Hematopoietic multipotent progenitor cell treated with erythropoietin and hydrocortisone succinate and interleukin-3 and kit ligand, for 17 days (in vitro differentiated cells): Measurements from ENCODE around the gene PIK3R6.
A peak's percentile ranks its signal among the peaks of the same experiment; 100 is the strongest.

ENCODE experiments used
- DNase-seq: peaks from one replicate; pipeline ENCODE4 v3.0.0-alpha.2; 2015; ENCODE audit warnings: low spot score

PIK3R6 gene

DNA sequence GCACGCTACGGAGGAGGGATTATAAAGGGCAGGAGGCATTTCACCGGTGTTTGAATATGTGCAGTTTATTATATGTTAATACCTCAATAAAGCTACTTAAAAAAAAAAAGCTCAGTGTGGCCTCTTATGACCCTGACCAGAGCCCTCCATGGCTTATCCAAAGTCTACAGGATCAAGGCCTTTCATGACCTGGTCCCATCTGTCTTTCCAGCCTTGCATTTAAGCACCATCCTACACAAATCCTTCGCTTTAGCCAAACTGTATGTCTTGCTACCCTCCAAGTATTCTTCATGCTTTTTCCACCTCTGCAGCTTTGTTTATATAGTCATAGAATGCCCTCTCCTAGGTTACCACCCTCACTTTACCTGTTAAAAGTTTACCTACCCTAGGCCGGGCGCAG, 74.8 kb downstream of the PIK3R6 start:
- DNase-seq, result no peak

DNA sequence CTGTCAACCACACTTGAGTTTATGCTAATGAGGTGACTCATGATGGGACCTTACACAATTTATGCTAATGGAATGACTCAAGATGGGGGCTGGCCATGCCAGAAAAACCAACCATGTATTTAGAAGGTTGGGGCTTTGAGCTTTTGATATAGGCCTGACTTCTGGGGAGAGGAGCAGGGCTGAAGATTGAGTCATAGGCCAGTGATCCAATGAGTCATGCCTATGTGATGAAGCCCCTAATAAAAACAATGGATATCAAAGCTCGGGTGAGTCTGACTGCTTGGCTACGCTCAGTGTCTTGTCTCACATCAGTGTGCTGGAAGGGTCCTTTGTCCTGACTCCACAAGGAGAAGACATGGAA, 75.6 kb downstream of the PIK3R6 start:
- no peak for DNase-seq

DNA sequence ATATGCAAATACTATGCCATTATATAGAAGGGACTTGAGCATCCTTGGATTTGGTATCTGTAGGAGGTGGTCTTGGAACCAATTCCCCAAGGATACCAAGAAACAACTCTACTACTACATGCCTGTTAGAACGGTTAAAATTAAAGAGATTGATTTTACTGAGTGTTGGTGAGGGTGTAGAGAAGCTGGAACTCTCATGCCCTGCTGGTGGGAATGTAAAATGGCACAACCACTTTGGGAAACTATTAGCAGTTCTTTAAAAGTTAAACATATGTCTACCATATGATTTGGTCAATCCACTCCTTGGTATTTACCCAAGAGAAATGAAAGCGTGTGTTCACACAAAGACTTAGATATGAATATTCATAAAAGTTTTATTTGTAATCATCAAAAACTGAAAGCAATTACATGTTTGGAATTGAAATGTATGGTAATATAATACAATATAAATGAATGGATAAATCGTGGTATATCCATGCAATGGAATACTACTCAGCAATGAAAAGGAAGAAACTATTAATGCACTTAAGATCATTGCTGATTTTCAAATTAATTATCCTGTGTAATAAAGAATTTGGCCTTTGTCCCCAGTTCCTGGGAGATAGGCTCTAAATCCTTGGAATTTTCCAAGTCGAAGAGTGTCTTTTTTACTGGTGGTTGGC, 76.1 kb downstream of the PIK3R6 start:
- no peak for DNase-seq

DNA sequence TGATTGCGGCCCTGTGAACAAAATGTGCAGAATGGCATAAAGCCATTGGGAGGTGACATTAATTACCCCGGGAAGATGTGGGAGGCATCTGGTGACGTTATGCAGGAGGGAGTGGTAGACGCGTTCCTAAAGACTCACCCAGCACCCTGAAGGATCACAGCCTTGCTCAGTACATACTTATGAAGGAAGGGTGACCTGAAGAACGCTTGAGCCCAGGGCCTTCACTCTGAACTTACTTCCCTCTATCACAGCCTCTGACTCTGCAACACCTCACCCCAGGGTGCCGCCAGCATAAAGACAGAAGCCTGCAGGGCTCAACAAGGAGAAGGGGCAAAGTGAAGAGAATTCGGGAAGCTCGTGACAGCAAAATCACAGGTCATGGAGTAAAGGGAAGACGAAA, 77.7 kb downstream of the PIK3R6 start:
- no peak for DNase-seq

DNA sequence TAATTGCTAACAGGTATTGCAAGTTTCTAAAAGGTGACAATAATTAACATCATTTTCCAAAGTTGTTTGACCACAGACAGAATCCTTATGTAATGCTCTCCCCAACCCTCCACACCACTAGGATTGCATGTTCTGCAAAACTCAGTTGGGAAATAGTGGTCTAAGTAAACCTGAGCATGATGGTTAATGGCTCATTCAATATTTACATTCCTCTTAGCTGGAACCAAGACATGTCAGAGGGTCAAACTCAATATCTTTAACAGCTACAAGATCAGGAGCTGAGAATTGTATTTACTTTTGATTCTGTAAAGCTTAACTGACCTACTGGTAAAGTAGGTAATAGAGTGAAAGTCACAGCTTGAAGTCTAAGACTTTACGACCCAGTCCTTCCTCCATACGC, 78.5 kb downstream of the PIK3R6 start:
- no peak for DNase-seq

DNA sequence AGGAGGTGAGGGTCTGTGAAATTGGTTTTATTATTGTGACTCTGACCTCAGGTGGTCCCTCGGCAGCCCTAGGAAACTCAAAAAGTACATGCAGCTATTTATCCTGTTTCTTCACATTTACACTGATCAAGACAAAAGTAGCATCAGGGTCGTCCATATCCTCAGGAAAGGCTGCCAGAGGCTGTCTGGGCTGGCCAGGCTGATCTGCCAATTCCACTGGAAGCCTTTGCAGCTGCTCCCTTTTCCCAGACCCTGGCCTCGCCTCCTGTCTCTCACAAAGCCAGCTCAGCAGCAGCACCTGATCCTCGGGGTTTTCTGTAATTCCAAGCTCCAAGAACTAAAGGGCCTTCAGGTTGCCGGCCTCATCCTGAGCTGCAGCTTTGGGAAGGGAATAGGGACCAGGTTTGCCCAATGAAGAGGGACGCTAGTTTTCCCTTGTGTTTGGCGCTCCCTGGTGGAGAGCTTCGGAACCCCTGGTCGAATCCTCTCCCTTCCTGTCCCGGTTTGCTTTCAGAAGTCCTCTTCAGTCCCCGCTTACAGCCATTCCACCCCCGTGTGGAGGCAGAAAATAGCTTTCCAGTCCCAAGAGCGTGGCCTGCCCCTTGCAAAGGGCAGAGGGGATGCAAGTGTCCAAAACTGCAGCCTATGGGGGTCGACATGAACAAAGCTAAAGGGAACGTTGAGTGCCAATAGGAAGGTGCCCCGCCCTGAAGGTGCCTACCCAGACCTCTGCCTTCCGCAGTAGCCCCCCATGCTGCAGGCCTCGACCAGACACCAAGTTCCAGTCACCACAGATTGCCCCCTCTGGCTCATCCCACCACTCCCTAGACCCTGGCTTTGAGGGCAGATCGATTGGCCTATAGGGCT, 81.7 kb downstream of the PIK3R6 start:
- DNase-seq, result peak; percentile 29

DNA sequence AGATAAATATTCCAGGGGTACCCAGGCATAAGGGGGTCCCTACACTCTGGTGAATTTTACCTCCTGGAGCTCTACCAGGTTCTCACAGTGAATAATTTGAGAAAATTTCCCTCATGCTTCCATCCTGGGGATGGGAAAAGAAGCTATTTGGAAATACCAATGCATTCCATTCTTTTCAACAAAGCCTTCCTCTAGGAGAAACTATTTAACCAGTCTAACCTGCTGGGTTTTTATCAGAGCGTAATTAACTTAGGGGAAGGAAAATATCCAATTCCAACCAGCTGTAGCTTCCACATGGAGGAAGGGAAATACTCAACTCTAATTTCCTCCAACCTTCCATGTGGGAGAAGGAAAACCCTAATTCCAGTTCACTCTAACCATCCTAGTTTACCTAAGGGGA, 85.3 kb downstream of the PIK3R6 start:
- no peak for DNase-seq

DNA sequence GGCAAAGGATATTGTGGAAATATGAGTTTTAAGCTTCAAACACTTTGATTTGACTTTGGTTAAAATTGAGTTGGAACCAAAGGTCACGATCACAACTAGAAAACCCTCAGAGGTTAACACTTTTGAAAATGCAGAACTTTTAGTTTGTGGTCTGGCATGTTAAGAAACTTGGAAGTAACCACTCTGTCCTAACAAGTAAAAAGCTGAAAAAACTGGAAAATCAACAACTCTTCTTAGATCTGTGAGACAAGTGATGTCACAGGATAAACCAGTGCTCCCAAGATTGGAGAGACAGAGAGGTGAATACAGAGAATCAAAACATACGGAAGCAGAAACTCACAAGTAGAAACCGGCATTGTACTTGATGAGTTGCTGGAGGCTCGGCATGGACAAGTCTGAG, 85.7 kb downstream of the PIK3R6 start:
- no peak for DNase-seq

DNA sequence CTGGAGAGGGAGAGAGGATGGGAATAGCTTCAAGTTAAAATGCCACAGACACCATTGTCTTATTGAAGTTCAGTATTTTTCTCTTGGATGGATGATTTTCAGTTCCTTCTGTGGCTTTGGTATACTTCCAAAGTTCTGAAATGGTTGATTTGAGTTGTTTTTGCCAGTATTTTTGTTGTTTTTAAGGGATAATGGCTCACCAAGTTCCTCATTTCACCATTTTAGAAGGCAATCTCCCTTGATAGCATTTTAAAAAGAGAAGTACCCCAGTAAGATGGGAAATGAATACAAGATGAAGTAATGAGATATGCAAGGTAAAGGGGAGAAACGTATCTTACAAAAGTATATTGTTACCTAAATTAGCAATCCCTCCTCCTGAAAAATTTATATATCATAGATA, 90.6 kb downstream of the PIK3R6 start:
- DNase-seq, result no peak

DNA sequence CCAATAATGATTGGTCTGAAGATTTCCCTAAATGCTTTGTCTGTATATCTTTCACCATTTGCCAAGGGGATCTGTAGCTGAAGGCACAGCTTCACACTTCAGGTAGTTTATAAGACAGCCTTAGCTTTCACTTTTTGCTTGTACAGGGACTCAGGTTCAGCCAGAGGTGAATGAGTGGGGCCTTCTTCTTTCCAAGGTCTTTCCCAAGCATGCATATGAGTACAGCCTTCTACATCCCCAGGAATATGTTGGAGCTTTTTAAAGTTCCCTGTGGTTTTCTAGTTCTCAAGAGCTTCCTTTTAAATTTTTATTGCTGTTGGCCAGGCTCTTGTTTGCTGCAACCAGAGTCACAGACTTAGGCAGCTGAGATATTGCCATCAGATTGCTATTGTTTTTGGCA, 91.2 kb downstream of the PIK3R6 start:
- DNase-seq, result no peak

DNA sequence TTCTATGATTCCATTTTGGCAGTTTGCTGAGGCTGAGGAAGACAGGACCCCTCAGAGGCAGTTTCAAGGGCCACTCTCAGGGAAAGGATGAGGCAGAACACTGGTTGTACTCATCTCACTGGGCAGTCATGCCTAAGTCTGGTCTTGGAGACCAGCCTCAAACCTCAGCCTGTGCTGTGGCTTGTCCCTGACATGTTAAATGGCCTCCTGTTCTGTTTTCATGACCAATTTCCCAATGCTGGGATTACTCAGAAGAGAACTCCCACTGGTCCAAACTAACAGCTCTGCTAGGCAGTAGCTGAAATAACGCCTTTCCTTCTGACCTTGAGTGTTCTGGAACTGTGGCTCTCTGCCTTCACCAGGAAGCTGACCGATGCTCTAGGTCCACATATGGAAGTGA, 100.7 kb downstream of the PIK3R6 start:
- no peak for DNase-seq

DNA sequence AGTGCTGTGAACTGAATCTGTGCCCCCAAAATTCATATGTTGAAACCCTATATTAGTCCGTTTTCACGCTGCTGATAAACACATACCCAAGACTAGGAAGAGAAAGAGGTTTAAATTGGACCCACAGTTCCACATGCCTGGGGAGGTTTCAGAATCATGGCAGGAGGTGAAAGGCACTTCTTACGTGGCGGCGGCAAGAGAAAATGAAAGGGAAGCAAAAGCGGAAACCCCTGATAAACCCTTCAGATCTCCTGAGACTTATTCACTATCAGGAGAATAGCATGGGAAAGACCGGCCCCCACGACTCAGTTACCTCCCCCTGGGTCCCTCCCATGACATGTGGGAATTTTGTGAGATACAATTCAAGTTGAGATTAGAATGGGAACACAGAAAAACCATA, 105.5 kb downstream of the PIK3R6 start:
- DNase-seq, result no peak

DNA sequence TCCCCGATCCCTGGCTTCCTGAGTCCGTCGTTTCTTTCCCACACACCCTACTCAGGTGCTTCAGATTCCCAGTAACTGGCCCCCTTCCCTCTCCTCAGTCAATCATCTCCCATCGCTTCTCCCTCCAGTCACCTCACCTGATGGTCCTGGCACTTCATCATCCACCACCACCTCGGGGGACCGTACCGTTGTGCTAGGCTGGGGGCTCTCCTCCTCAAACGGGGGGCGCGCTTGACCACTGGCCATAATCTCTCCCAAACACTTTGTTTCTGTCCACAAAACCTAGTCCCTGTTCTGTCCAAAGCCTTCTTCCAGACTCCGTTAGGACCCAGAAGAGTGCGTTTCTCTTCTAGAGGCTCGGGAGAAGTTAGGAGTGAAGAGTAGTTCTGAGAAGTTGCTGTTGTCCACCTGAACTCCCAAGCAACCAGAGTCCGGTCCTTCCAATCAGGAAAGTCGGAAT, 109.3 kb downstream of the PIK3R6 start, which contains the start of gene SPDYE4:
Gene SPDYE4 (minus strand): TSS at position 410 of the 460 bp plus-strand sequence. CDS start 164 bp downstream, at position 246.
- no peak for DNase-seq

DNA sequence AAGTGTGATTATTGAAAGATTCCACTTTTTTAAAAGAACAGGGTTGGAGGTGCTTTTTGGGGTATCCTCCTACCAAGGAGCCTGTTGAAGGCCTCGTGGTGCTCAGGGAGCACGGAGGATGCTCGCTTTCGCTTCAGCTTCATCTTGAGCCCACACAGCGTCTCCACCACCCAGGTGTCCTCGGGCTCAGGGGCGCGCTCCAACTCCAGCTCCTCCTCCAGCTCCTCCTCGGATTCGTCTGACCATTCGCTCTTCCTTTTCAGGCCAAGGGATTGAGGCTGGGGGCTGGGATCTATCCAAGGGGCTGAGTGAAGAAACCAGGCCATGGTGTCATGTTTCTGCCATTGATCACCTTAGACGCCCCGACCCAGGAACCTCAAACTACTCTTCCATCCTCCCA, 110.3 kb downstream of the PIK3R6 start:
- DNase-seq, result no peak

DNA sequence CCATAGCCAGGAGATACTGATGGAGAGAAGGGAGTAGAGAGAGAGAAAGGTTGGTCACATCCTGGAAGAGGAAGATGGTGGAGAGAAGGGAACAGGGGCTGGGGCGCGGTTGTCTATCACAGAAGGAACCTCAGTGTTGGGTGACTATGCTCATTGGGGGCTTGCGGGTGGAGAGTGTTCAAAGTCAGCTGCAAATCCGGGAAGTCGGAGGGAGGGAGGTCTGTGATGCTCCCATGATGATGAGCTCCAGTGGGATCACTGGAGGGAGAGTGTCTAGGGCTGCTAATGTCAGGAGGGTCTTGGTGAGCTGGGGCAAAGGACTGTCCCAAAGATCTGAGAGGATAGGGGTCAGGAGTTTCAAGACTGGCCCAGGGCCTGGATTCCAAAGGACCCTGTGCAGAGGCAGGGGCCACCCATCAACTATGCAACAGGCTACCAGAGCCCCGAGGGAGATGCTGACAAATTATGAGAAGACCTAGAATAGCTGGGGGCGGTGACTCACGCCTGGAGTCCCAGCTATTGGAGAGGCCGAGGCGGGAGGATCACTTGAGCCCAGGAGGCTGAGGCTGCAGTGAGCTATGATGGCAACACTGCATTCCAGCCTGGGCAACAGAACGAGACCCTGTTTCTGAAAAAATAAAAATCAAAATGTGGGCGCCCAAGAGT, 111.8 kb downstream of the PIK3R6 start:
- no peak for DNase-seq

DNA sequence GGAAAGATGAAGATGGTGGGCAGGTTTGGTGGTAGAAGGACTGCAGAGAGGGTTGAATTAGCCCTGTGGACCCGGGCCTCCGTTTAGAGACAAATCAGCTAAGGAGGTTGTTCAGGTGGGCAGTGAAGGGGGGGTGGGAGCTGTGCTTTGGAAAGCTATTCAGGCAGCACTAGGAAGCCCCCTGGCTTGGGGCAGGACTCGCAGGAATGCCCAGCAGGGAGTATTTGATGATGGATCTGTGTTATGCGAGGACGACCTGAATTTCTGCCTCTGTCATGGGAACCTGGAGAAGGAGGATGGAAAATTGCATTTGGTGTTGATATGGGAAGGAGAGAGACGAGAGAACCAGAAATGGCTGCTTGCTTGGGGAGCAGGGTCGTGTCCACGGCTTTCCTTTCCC, 112.6 kb downstream of the PIK3R6 start:
- no peak for DNase-seq

DNA sequence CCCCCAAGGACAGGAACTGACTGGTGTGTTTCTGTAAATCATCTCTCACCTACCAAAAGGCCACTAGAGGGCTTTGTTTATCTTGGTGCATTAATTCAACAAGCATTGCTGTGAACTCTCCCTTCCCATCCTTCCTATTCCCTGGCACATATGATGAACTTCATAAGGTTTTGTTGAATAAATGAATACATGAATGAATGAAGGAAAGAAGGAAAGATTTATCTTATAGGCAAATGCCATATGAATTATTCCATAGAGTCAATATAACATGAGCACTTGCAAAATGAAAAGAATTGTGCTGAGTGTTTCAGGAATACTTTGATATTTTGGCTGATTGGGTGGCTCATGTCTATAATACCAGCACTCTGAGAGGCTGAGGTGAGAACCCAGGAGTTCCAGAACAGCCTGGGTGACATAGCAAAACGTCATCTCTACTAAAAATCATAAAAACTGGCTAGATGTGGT, 113.5 kb downstream of the PIK3R6 start:
- no peak for DNase-seq

DNA sequence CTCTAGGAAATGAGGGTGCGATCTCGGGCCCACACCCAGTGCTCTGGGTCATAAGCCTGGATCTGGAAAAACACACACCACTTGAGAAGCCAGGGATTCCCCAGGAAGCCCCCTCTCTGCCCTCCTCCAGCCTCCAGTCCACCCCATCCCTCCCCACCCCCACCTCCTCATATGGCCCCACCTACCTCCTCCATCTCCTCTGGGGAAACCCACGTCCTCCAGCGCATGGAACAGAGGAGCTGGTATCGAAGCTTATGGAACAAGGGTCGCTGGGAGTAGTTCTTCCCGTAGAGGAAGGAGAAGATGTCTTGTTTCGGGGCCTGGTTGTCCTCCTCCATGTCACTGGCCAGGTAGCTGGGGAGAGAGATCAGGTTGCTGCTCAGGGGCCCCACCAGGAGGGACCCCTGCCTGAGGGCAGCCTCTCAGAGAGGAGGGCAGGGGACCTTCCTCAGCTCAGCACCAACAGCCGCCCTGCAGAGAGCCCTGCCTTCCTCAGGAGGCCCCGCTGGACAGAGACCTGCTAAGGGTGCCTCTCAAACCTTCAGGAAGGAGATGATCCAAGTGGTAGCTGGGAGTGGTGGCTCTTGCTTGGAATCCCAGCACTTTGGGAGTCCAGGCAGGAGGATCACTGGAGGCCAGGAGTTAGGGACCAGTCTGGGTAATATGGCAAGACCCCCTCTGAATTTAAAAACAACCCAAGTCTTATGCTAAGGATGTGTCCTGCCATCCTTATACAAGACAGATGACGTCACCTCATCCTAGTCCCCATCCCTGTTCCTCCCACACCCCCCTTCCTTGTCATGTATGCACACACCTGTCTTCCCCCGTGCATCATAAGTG, 114.1 kb downstream of the PIK3R6 start:
- no peak for DNase-seq
